Tibial nerve (tissue), 4 donors: Measurements from ENCODE around the gene FBXO21. TPM values are rescaled to one million over a fixed set of nuclear protein-coding genes. Genes with fewer than 3 reads are reported as not detected.

Source experiments
- DNase-seq, 2 donors: peaks; one replicate each; pipeline ENCODE4 v3.0.0-alpha.2; 2019; ENCODE audit warnings: low spot score in 2 of 2
- H3K27ac ChIP-seq, 4 donors: fragments of 200-600 bp; sonication (generic) in 3 of 4; one replicate each; pipeline ENCODE4 v1.5.1; 2017 to 2019; ENCODE audit warnings: mild to moderate bottlenecking in 1 of 4
- H3K27me3 ChIP-seq, 2 donors: fragments of 200-600 bp; sonication (generic) in 1 of 2; one replicate each; pipeline versions ENCODE4 v1.5.1 to v1.6.0; 2017 to 2019
- H3K36me3 ChIP-seq, 3 donors: fragments of 200-600 bp; sonication (generic); one replicate each; pipeline ENCODE4 v1.5.1; 2018 to 2019
- H3K4me1 ChIP-seq, 4 donors: fragments of 200-600 bp; sonication (generic) in 3 of 4; one replicate each; pipeline ENCODE4 v1.5.1; 2017 to 2019
- H3K4me3 ChIP-seq, 4 donors: fragments of 200-600 bp; sonication (generic) in 3 of 4; one replicate each; pipeline ENCODE4 v1.5.1; 2017 to 2019; ENCODE audit warnings: mild to moderate bottlenecking in 1 of 4, moderate library complexity in 1 of 4
- H3K9me3 ChIP-seq, 4 donors: fragments of 200-600 bp; sonication (generic) in 3 of 4; one replicate each; pipeline ENCODE4 v1.5.1; 2017 to 2019
- EP300 ChIP-seq, 2 donors: sonication (generic); formaldehyde crosslinking; IDR thresholded peaks; one replicate each; pipeline ENCODE4 v1.6.1; 2017; ENCODE audit warnings: antibody characterized with exemption in 2 of 2, mild to moderate bottlenecking in 1 of 2
- POLR2A ChIP-seq, 2 donors: fragments of 450-650 bp; IDR thresholded peaks; one replicate each; pipeline ENCODE4 v1.6.1; 2017; ENCODE audit warnings: antibody characterized with exemption in 2 of 2, mild to moderate bottlenecking in 2 of 2, moderate library complexity in 2 of 2
- WGBS, 2 donors: methylation state at CpG; one replicate each; pipeline ENCODE4 v1.1.5; 2018; 5-methylcytosine and 5-hydroxymethylcytosine counted together
- total RNA-seq, 4 donors: library from RNA; depleted of rRNA; stranded (reverse); fragments of >200 nt; gene quantifications; one replicate each; pipeline ENCODE4 v1.1.0, GENCODE V29; 2016
- TF ChIP-seq, protein P1 (sequence below), 5 experiments: fragments of 200-600 bp in 3 of 5; fragments of 450-650 bp in 2 of 5; sonication (generic) in 3 of 5; IDR thresholded peaks; one replicate each; pipeline ENCODE4 v1.5.1; 2016 to 2019; ENCODE audit warnings: antibody characterized with exemption in 5 of 5, mild to moderate bottlenecking in 3 of 5, moderate library complexity in 2 of 5

The FBXO21 gene
- total RNA-seq, 4 donors from 2014 or later, result 56.1 to 154 (median 84.6) TPM

DNA sequence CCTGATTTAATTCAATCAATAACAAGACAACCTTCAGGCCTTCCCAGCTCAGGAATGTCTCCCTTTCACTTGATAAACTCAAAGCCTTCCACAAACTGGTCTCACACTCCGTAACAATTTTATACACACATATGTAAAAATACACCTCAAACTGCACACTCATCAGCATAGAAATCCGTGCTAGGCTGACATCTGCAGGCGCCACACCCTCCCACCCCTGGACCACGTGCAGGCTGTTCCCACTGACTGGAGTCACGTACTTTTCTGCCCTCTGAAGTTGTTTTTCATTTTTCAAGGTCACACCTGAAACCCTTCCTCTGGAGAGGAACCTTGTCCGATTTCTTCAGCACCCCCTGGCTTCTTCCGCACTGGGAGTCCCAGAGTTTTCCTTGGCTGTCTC lies 27.6 kb downstream of the FBXO21 start:
- H3K4me3 ChIP-seq, result no peak overlapping the region
- TF ChIP-seq POLR2A (IDR thresholded peaks at IDR 0.05) (no peak), EP300 (IDR thresholded peaks at IDR 0.05) (no peak)
- TF ChIP-seq, protein P1, sequence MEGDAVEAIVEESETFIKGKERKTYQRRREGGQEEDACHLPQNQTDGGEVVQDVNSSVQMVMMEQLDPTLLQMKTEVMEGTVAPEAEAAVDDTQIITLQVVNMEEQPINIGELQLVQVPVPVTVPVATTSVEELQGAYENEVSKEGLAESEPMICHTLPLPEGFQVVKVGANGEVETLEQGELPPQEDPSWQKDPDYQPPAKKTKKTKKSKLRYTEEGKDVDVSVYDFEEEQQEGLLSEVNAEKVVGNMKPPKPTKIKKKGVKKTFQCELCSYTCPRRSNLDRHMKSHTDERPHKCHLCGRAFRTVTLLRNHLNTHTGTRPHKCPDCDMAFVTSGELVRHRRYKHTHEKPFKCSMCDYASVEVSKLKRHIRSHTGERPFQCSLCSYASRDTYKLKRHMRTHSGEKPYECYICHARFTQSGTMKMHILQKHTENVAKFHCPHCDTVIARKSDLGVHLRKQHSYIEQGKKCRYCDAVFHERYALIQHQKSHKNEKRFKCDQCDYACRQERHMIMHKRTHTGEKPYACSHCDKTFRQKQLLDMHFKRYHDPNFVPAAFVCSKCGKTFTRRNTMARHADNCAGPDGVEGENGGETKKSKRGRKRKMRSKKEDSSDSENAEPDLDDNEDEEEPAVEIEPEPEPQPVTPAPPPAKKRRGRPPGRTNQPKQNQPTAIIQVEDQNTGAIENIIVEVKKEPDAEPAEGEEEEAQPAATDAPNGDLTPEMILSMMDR (IDR thresholded peaks at IDR 0.05), result no peak
- peaks cover 2 to 100% (median 36%) of the 10 kb centered on the region in 3 donors for H3K36me3 ChIP-seq
- no peak overlapping the region for H3K27ac ChIP-seq
- H3K9me3 ChIP-seq, result no peaks in the 10 kb centered on the region
- H3K27me3 ChIP-seq, result no peaks in the 10 kb centered on the region
- DNase-seq, result no peak
- WGBS, 2 donors, result 79 to 86% methylated on average over 7 of the region's 7 CpGs
- no peaks in the 10 kb centered on the region for H3K4me1 ChIP-seq

DNA sequence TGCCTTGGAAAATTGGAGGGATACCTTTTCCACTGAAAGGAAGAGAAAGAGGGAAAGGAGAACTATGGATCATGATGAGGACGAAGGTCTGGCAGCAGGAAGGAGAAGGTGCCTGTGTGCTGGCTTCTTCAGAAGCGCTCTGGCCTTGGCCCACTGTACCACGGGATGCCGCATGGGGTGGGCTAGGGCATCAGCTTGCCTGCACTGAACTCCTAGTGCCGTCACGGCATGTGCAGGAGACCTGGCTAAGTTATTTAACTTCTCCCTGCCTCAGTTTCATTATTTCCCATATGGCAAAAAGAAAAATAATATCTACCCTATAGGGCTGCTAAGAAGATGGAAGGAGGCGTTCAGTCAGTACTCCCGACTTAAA lies 28.1 kb downstream of the FBXO21 start:
- Histone ChIP-seq H3K36me3 (peaks cover 2 to 100% (median 36%) of the 10 kb centered on the region in 3 donors), H3K27me3 (no peaks in the 10 kb centered on the region), H3K27ac (no peak overlapping the region), H3K9me3 (no peaks in the 10 kb centered on the region), H3K4me3 (no peak overlapping the region), H3K4me1 (no peaks in the 10 kb centered on the region)
- 92 to 94% methylated on average over 8 of the region's 8 CpGs for WGBS, 2 donors
- TF ChIP-seq EP300 (IDR thresholded peaks at IDR 0.05) (no peak), POLR2A (IDR thresholded peaks at IDR 0.05) (no peak)
- TF ChIP-seq, protein P1 (IDR thresholded peaks at IDR 0.05), result no peak
- DNase-seq, result no peak

DNA sequence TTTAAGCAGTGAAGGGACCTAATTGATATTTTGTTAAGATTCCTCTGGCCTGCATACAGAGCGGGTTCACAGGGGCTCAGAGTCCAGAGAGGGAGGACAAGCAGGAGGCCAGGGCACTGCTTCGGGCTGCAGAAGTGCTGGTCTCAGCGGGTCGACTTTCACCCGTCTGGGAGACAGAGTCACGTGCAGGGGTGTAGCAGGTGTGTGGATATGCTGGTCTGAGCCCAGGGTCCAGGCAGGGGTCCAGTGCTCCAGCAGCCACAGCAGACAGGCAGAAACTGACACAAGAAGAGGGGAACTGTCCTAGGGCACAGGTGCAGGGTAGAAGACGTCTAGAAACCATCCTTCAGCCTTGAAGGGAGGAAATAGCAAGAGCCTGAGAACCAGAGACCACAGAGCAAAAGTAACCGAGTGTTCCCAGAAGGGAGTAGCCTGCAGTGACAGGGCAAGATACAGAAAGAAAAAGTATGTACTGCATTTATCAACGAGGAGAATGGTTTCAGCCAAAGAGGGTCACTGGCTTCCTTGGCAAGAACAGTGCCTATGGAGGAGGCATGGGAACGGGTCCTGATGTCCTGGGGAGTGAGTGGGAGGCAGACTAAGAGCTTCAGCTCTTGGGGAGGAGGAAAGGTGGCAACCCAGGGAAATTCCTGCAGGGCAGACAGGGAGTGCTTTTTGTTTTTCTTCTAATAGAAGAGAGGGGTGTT lies 28.7 kb downstream of the FBXO21 start:
- H3K36me3 ChIP-seq, result peaks cover 2 to 100% (median 36%) of the 10 kb centered on the region in 3 donors
- H3K9me3 ChIP-seq, result no peaks in the 10 kb centered on the region
- 82 to 83% methylated on average over 10 of the region's 10 CpGs for WGBS, 2 donors

DNA sequence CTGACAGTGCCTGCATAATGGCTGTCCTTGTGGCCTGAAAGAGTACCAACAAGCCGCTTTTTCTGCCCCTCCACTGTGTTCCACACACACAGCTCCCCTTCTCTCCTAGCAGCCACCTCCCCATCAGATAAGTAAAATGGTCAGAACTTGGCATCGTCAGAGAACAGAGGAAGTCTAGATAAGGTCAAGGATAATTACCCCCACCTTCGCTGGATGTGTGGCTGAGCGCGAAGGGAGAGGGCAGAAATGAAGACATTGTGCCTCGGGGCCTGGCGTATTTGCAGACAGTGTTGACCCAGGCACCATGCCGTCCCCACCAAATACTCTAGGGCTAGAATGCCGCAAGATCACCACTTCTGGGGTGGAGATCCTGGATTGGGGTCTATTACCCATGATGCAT lies 30.6 kb downstream of the FBXO21 start:
- WGBS, 2 donors, result 79 to 85% methylated on average over 9 of the region's 9 CpGs
- TF ChIP-seq POLR2A (IDR thresholded peaks at IDR 0.05), result no peak
- TF ChIP-seq EP300 (IDR thresholded peaks at IDR 0.05), result no peak
- TF ChIP-seq, protein P1 (IDR thresholded peaks at IDR 0.05), result no peak
- Histone ChIP-seq H3K36me3 (peaks cover 2 to 100% (median 30%) of the 10 kb centered on the region in 3 donors), H3K9me3 (no peaks in the 10 kb centered on the region), H3K27ac (no peak overlapping the region), H3K4me1 (no peaks in the 10 kb centered on the region), H3K4me3 (no peak overlapping the region), H3K27me3 (no peaks in the 10 kb centered on the region)
- no peak for DNase-seq

More for the DNA sequence above, 28.7 kb downstream of the FBXO21 start:
- no peaks in the 10 kb centered on the region for H3K27me3 ChIP-seq
- DNase-seq, result no peak
- H3K4me3 ChIP-seq, result no peak overlapping the region
- TF ChIP-seq EP300 (IDR thresholded peaks at IDR 0.05) (no peak), POLR2A (IDR thresholded peaks at IDR 0.05) (no peak)
- TF ChIP-seq, protein P1 (IDR thresholded peaks at IDR 0.05), result no peak
- H3K4me1 ChIP-seq, result no peaks in the 10 kb centered on the region
- H3K27ac ChIP-seq, result no peak overlapping the region

DNA sequence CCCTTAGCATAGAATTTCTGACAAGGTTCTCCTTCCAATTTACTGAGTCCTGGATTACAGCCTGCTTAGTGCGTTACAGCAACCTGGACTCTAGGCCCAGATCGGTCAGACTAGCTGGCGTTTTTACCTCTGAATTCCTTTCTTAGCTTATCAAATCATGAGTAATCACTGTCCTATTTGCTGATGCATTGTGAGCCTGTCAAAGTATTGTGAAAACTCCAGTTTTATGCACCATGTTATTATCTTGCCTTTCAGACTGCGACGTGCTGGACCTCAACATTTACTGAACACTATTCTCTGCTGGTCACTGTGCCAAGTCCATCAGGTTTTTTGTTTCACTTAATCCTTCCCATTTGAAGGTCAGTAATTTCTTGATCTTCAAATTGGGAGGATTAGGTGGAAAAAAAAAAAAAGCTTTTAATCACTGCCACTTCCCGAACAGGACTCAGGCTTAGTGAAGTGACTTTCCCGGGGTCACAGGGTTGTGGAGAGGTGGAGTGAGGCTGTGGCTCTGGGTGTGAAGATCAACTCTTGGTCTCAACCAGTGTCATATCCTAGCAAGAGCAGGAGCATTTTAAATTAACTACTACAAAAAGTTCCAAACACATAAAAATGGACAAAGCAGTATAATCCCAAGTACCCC lies 31.2 kb downstream of the FBXO21 start:
- no peak overlapping the region for H3K4me3 ChIP-seq
- H3K27me3 ChIP-seq, result no peaks in the 10 kb centered on the region
- no peak overlapping the region for H3K27ac ChIP-seq
- TF ChIP-seq, protein P1 (IDR thresholded peaks at IDR 0.05), result no peak
- no peak for TF ChIP-seq POLR2A (IDR thresholded peaks at IDR 0.05)
- no peak for TF ChIP-seq EP300 (IDR thresholded peaks at IDR 0.05)
- DNase-seq, result no peak
- H3K4me1 ChIP-seq, result no peaks in the 10 kb centered on the region
- peaks cover 2 to 100% (median 29%) of the 10 kb centered on the region in 3 donors for H3K36me3 ChIP-seq
- WGBS, 2 donors, result 79 to 91% methylated on average over 7 of the region's 7 CpGs
- H3K9me3 ChIP-seq, result no peaks in the 10 kb centered on the region
